ENCODE measurements around the gene PFAS. TPM values are rescaled to one million over a fixed set of nuclear protein-coding genes. Genes with fewer than 3 reads are reported as not detected.

PFAS gene
- total and polyA plus RNA-seq, 10 of the 15 experiments (the other 5 are each of a cell fraction or from before 2014, with no cell fraction given) = 13.9 to 122 (median 47.2) TPM

GRCh38 chr17:8311131-8311790 lies 62.2 kb downstream of the PFAS start (continued):
- no peak for TF ChIP-seq IRF3 (IDR thresholded peaks at IDR 0.05)
- no peak for TF ChIP-seq POLR2AphosphoS5 (IDR thresholded peaks at IDR 0.05; ENCODE audit: low read length)
- no peak for TF ChIP-seq BACH1 (IDR thresholded peaks at IDR 0.05; ENCODE audit: borderline replicate concordance)
- no peak for TF ChIP-seq CBX3 (IDR thresholded peaks at IDR 0.05; ENCODE audit: borderline replicate concordance, low read depth)
- TF ChIP-seq ZBTB11 (CRISPR knock-in tag; IDR thresholded peaks at IDR 0.05) = no peak

- Histone ChIP-seq H3K27me3 (replicated peaks in 1 of 2; ENCODE audit: control insufficient read depth in 2 of 2, insufficient read depth in 2 of 2, low read length in 1 of 2) (peaks cover 0 to 4% of the 10 kb centered on the region in 2 experiments; a peak in 3 of 4 replicates), H3K4me3 (no peak overlapping the region), H3K27ac (ENCODE audit: control insufficient read depth, insufficient read depth) (no peak overlapping the region), H3K9ac (ENCODE audit: control insufficient read depth, insufficient read depth, low read length) (no peak overlapping the region), H3K9me3 (replicated peaks; ENCODE audit: control insufficient read depth, insufficient read depth, low read length) (no peaks in the 10 kb centered on the region), H4K20me1 (ENCODE audit: control insufficient read depth, insufficient read depth) (no peaks in the 10 kb centered on the region), H3K36me3 (ENCODE audit: control insufficient read depth in 2 of 2, insufficient read depth in 2 of 2, low read length in 1 of 2) (no peaks in the 10 kb centered on the region), H3K4me2 (ENCODE audit: control insufficient read depth, insufficient read depth) (no peak overlapping the region), H2AFZ (ENCODE audit: control insufficient read depth, low read depth, low read length) (no peak overlapping the region), H3K4me1 (ENCODE audit: control insufficient read depth, insufficient read depth, low read length) (no peaks in the 10 kb centered on the region), H3K79me2 (ENCODE audit: control insufficient read depth, insufficient read depth, low read length) (no peaks in the 10 kb centered on the region)
- RAD21 ChIA-PET (ENCODE audit: unreplicated experiment) = no interaction called here
- intact Hi-C loops (cut with micrococcal nuclease; ENCODE audit: unreplicated experiment) = no loop called here
- BruUV-seq (replicated peaks) = no TSS peak
- CTCF ChIA-PET = no interaction called here
- no peak for DNase-seq (ENCODE audit: low read depth, low spot score)
- in situ Hi-C loops (cut with MboI) = no loop called here
- 29% methylated on average over 13 of the region's 13 CpGs for WGBS (ENCODE audit: insufficient coverage, insufficient replicate concordance, low lambda C conversion rate, missing lambda C conversion rate)
- no peak for FAIRE-seq
- ATAC-seq = no peak
- SMC1A ChIA-PET (ENCODE audit: uncharacterized antibody, unreplicated experiment) = no interaction called here
- POLR2A ChIA-PET = no interaction called here
- TF ChIP-seq CBX5 (IDR thresholded peaks at IDR 0.05; ENCODE audit: low read depth) = no peak
- no peak for TF ChIP-seq SREBF2 (IDR thresholded peaks at IDR 0.05; ENCODE audit: low read length)
- TF ChIP-seq ETV6 (conservative IDR thresholded peaks at IDR 0.05 in 1 of 2, IDR thresholded peaks at IDR 0.05 in 1 of 2; ENCODE audit: borderline replicate concordance in 1 of 2, low read depth in 1 of 2) = no peak
- no peak for TF ChIP-seq ATF2 (IDR thresholded peaks at IDR 0.05; ENCODE audit: low read length)
- TF ChIP-seq CEBPB (IDR thresholded peaks at IDR 0.05; ENCODE audit: borderline replicate concordance in 1 of 2, low read depth in 2 of 2, low read length in 2 of 2) = no peak
- TF ChIP-seq CTCF (IDR thresholded peaks at IDR 0.05 in 2 of 3, conservative IDR thresholded peaks at IDR 0.05 in 1 of 3; ENCODE audit: control insufficient read depth in 2 of 3, extremely low read depth in 1 of 3, insufficient read depth in 1 of 3, low read depth in 3 of 3, low read length in 3 of 3) = no peak
- no peak for TF ChIP-seq FOXK2 (IDR thresholded peaks at IDR 0.05)
- TF ChIP-seq NRF1 (conservative IDR thresholded peaks at IDR 0.05; ENCODE audit: low read depth, low read length) = no peak
- no peak for TF ChIP-seq STAT1 (conservative IDR thresholded peaks at IDR 0.05)
- no peak for TF ChIP-seq EED (IDR thresholded peaks at IDR 0.05; ENCODE audit: low read depth)
These were observed 63.2 kb downstream of the PFAS start for GRCh38 chr17:8312251-8312650.

All from GM12878 (cell line).